ENCODE results near the gene IGFL1.
"Not testable (repeated sequence)": the region's sequence is repeated elsewhere in the genome, so short reads cannot be mapped to it uniquely, and the experiment has no call there.

IGFL1 gene

DNA sequence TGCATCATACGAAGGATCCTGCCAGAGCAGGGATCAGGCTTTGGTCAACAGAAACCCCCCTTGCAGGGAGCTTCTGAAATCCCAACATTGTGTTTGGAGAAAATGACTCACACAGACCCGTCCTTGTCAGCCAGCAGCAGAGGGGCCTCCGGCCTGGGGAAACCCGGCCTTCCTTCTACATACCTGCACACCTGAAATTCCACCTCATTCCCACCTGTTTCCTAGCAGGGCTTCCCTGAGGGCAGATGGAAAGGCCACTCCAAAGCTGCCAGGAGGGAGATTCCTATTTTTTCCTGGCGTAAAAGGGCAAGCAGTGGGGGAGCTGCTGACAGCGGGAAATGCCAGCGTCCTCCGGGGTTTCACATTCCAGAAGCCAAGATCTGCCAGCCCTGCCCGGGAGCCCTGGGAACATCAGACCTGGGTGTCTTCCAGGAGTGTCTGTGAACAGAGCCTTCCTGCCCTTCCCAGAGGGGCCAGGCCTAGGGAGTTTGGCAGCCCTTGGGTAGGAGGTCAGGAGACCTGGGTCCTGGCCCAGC lies 3.0 kb upstream of the IGFL1 start:
- no peak for DNase-seq

DNA sequence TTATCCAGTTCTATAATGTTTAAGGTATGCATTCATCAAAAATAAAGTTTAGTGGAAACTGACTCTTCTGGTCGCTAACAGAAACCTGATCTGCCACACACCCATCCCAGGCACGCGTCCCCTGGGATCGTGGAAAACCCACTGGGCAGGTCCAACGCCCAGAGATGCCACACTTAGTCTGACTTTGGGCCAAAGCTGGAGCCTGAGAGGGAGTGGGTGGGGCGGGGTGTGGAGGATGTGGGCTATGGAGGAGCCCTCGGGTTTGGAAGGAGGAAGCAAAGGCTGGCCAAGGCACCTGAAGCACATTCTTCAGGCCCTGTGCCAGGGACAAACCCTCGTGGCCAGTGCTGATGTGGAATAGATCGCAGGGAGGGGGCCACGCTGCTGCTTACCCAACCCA lies 2.5 kb downstream of the IGFL1 start:
- no peak for DNase-seq

DNA sequence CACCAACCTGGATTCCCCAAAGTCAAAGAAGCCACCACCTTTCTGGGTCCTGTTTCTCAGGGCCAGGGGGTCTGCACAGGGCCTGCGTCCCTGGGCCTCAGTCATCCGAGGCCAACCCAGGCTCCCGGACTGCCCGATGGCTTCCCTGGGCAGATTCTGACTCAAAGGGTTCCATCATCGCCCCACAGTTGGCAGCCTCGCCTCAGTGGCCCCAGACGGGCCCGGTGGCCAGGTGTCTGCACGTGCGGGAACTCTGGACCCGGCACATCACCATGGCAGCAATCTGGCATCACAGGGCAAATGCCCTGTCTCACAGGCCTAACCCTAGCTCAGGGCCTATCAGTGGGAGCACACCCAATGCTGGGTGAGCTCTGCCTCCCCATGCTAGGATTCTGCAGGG lies 2.9 kb downstream of the IGFL1 start:
- DNase-seq: no peak

GRCh38 chr19:46232938-46233621 lies 3.5 kb downstream of the IGFL1 start:
- no peak for DNase-seq

DNA sequence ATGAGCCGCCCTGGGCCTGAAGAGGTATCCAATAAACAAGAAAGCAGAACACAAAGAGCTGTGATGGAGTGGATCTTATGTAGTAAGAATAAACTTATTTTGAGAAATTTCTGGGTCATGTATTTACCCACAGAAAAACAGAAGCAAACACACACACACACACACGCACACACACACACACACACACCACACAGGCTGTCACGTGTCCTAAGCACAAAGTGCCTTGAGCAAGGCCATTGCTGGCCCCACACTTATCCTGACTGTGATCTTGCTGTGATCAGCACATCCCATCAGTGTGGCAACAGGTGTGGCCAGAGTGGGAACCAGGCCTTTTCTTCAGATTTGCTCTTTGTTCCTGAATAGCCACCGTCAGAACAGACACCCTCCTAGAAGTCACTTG lies 4.3 kb downstream of the IGFL1 start:
- not testable (repeated sequence) for DNase-seq

DNA sequence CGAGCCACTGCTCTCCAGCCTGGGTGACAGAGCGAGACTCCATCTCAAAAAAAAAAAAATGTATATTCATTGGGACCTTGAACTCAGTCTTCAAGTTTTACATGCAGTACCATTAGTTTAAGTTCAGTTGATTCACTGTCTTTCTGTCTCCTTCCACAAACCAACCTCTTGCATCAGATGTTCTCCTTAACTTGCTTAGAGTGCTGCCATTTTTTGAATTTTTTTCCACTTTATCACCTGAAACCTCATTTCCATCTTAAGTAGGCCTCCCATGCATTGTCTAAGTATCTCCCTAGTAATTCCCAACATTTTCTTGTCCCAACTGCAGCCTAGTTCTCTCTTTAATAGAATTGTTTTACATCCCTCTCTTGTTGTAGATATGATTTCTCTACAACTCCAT lies 8.6 kb downstream of the IGFL1 start:
- not testable (repeated sequence) for DNase-seq

GRCh38 chr19:46239193-46240024 lies 9.9 kb downstream of the IGFL1 start:
- no peak for DNase-seq

- no peak for DNase-seq
Measured at GRCh38 chr19:46240693-46241092, 11.2 kb downstream of the IGFL1 start.

DNA sequence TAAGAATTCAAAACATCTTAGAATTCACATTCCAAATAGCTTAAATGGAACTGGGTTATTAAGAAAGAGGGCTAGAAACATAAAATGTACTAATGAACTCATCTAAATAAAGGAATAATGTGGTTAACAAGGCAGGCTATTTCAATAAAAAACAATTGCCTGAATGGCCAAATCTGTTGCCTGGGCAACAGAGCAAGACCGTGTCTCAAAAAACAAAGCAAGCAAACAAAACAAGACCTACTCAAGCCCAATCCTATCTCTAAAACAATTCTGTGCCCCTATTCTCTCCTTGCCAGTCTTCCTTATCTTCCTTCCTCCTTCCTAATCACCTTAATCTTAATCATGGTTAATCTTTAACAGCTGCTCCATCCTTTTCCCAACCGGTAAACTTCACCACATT lies 12.1 kb downstream of the IGFL1 start:
- no peak for DNase-seq

DNA sequence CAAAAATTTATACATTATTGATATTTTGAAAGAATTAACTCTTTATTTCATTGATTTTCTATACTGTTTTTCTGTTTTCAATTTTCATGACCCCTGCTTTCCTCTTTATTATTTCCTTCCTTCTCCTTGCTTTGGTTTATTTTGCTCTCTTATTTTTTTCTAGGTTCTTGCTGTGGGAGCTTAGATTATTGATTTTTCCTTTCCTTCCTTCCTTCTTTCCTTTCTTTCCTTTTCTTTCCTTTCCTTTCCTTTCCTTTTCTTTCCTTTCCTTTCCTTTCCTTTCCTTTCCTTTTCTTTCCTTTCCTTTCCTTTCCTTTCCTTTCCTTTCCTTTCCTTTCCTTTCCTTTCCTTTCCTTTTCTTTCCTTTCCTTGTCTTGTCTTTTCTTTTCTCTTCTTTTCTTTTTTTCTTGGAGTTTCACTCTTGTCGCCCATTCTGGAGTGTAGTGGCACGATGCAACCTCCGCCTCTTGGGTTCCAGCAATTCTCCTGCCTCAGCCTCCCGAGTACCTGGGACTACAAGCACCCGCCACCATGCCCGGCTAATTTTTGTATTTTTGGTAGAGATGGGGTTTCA lies 13.6 kb downstream of the IGFL1 start:
- DNase-seq: not testable (repeated sequence)

GRCh38 chr19:46250076-46250735 lies 20.7 kb downstream of the IGFL1 start:
- DNase-seq: no peak

DNA sequence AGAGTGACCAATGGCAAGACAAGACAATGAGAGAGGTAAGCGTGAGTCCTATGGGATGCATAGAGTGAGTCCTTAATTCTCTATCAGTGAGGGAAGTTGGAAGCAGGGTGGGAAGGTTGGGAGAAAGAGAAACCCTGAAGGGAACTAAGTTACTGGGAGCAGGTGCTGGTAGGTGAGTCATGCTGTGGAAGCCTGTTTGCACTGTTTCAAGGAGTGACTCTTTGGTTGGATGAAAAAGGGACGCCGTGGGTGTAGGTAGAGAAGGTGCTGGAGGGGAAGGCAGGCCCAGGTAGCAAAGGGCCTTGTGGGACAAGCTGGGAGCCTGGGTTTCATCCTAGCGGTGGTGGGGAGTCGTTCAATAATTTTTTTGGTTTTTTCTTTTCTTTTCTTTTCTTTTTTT lies 21.9 kb downstream of the IGFL1 start:
- no peak for DNase-seq

GRCh38 chr19:46254776-46255175 lies 25.2 kb downstream of the IGFL1 start:
- no peak for DNase-seq

GRCh38 chr19:46256855-46257254 lies 27.3 kb downstream of the IGFL1 start:
- DNase-seq: no peak

DNA sequence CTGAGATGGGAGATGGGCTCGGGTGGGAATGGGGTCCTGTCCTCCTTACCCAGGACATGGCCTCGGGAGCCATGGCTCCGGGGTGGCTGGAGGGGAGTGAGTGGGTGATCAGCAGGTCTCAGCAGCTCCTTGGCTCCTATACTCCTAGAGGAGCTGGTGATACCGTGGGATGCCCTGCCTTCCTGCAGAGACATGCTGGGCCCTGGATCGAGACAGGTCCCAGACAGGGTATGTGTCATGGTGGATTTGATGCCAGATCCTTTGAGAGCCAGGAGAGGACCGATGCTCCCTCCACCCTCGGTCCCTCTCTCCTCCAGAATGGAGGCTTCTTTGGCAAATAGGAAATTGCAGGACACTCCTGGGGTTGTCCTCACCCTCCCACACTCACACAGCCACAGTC lies 32.0 kb downstream of the IGFL1 start:
- not testable (repeated sequence) for DNase-seq

DNA sequence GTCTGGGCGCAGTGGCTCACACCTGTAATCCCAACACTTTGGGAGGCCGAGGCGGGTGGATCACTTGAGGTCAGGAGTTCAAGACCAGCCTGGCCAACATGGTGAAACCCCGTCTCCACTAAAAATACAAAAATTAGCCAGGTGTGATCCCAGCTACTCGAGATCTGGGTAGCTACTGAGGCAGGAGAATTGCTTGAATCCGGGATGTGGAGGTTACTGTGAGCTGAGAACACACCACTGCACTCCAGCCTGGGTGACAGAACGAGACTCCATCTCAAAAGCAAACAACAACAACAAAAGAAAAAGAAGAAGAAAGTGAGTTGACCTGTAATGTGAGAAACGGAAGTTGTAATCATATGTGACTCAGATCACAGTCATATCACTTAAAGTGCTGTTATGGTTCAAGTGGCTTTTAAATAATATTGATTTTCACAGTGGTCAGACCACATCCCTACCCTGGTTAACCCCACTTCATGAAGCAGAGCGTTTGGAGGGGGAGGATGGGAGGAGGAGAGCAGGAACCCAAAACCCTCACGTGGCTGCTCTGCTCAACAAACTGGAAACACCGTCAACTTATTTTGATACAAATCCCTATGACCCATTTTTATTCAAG lies 33.2 kb downstream of the IGFL1 start:
- DNase-seq: peak; percentile 22

- not testable (repeated sequence) for DNase-seq
Measured at GRCh38 chr19:46264801-46265200, 35.3 kb downstream of the IGFL1 start.

- peak; percentile 64 for DNase-seq
Measured at GRCh38 chr19:46265217-46265828, 35.8 kb downstream of the IGFL1 start.

GRCh38 chr19:46269101-46269500 lies 39.6 kb downstream of the IGFL1 start:
- no peak for DNase-seq

DNA sequence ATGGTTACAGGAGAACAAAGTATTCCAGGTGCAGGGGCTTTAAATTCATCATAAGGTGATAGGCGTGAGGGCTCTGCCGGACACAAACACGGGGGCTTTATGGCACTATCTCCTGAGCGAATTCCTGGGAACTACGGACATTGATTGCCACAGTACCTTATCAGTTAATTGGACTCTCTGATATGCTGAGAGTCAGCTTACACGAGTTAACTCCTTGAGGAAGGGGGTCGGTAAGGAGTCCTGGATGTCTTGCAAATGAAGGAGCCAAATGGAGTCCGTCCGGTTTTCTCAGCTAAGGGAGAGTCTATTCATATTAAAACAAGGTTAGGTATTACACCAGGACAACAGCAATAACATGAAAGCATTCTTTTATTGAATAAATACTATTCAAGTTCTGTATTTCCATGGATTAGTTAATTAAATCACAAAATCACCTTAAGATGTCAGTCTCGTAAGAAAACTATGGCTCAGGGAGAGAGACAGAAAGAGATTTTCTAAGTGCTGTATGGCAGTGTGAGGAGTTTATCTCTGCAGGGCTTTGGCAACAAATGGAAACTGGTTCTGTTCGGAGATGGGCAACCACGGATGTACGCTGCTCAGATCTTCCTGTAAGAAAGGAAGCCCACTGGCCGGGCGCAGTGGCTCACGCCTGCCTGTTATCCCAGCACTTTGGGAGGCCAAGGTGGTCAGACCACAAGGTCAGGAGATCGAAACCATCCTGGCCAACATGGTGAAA lies 41.1 kb downstream of the IGFL1 start:
- DNase-seq: no peak

GRCh38 chr19:46271481-46272197 lies 42.1 kb downstream of the IGFL1 start:
- no peak for DNase-seq
